Lung (tissue), 12 donors: Measurements from ENCODE around the gene ITPA. TPM values are rescaled to one million over a fixed set of nuclear protein-coding genes. Genes with fewer than 3 reads are reported as not detected.

ENCODE experiments used
- ATAC-seq: fragments of 200-7000 bp; cut with Tn5 transposase; one replicate; pipeline ENCODE4 v1.9.1; 2020; ENCODE audit warnings: moderate number of reproducible peaks; ENCODE audit not compliant: insufficient read depth, low FRiP score
- DNase-seq, 3 donors: peaks; one replicate each; pipeline ENCODE4 v3.0.0-alpha.2; 2013 to 2017
- H3K27ac ChIP-seq, 2 donors: one replicate each; pipeline ENCODE4 v1.5.1; 2013; ENCODE audit warnings: mild to moderate bottlenecking in 2 of 2, moderate library complexity in 2 of 2, control low read depth in 1 of 2, inconsistent platforms in 1 of 2, low read depth in 1 of 2, low read length in 1 of 2
- H3K27me3 ChIP-seq, 3 donors: one replicate each; pipeline ENCODE4 v1.5.1; 2013; ENCODE audit warnings: low read length in 2 of 3; ENCODE audit not compliant: control insufficient read depth in 3 of 3, insufficient read depth in 3 of 3
- H3K36me3 ChIP-seq, 4 donors: one replicate each; pipeline ENCODE4 v1.5.1; 2013; ENCODE audit warnings: low read length in 4 of 4, mild to moderate bottlenecking in 1 of 4, moderate library complexity in 1 of 4; ENCODE audit not compliant: control insufficient read depth in 4 of 4, insufficient read depth in 4 of 4
- H3K4me1 ChIP-seq, 5 donors: one replicate each; pipeline ENCODE4 v1.5.1; 2013; ENCODE audit warnings: low read length in 5 of 5, mild to moderate bottlenecking in 2 of 5, moderate library complexity in 1 of 5; ENCODE audit not compliant: control insufficient read depth in 5 of 5, insufficient read depth in 5 of 5
- H3K4me3 ChIP-seq: one replicate; pipeline ENCODE4 v1.5.1; 2013; ENCODE audit warnings: mild to moderate bottlenecking, control low read depth, moderate library complexity
- H3K9ac ChIP-seq, 2 donors: one replicate each; pipeline ENCODE4 v1.5.1; 2013; ENCODE audit warnings: low read length in 2 of 2, control low read depth in 1 of 2; ENCODE audit not compliant: insufficient read depth in 1 of 2
- H3K9me3 ChIP-seq, 4 donors: one replicate each; pipeline ENCODE4 v1.5.1; 2013; ENCODE audit warnings: low read length in 3 of 4, mild to moderate bottlenecking in 1 of 4, moderate library complexity in 1 of 4; ENCODE audit not compliant: control insufficient read depth in 4 of 4, insufficient read depth in 3 of 4
- WGBS, 2 donors: extraction: QIAGEN DNeasy Blood & Tissue Kit; methylation state at CpG; one replicate each; pipeline ENCODE4 v1.1.7; 2013; 5-methylcytosine and 5-hydroxymethylcytosine counted together
- polyA plus RNA-seq, 2 donors: library from polyadenylated mRNA; stranded (reverse); fragments of 200-250 nt; gene quantifications; one replicate each; pipeline ENCODE4 v1.2.1, GENCODE V29; 2013
- total RNA-seq, 2 donors: library from RNA; depleted of rRNA in 1 of 2; stranded (reverse); fragments of >200 nt in 1 of 2; gene quantifications; one replicate each; pipeline ENCODE4 v1.2.1, GENCODE V29; 2014 to 2021
- TF ChIP-seq, protein P1 (sequence below): IDR thresholded peaks from 2 replicates; pipeline ENCODE4 v1.5.1; 2012; ENCODE audit warnings: mild to moderate bottlenecking; ENCODE audit errors: control extremely low read depth, extremely low read depth
- donor health status: control.
- donor health status: control.
- donor health status: Bipolar disorder and iron deficiency.
- donor health status: healthy.
- donor health status: DM: yes; HTN: yes; CAD: no.

ITPA gene
- total and polyA plus RNA-seq, 4 donors, result 32.7 to 95.8 (median 66.1) TPM

DNA sequence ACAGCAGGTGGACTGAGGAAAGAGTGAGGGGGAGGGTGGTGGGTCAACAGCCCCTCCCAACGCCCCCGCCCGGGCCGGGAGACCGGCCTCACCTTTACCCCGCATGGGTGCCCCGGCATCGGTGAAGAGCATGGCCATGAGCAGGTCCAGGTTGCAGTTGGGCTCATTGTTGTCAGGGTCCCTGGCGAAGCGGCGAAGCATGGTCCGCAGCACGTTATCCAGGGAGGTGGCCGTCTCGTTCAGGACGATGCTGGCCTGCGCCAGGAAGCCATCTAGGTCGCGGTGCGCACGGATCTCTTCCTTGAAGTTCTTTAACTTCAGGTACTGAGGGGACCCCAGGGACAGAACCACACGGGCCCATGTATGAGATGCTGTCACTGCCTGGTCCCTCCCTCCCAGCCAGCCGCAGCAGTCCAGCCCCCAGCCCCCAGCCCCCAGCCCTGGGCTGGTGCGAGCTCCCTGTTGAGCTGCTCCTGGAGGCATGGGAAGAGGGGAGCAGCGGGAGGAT is 24.7 kb downstream of the ITPA start:
- H3K9me3 ChIP-seq, result no peaks in the 10 kb centered on the region
- TF ChIP-seq, protein P1, sequence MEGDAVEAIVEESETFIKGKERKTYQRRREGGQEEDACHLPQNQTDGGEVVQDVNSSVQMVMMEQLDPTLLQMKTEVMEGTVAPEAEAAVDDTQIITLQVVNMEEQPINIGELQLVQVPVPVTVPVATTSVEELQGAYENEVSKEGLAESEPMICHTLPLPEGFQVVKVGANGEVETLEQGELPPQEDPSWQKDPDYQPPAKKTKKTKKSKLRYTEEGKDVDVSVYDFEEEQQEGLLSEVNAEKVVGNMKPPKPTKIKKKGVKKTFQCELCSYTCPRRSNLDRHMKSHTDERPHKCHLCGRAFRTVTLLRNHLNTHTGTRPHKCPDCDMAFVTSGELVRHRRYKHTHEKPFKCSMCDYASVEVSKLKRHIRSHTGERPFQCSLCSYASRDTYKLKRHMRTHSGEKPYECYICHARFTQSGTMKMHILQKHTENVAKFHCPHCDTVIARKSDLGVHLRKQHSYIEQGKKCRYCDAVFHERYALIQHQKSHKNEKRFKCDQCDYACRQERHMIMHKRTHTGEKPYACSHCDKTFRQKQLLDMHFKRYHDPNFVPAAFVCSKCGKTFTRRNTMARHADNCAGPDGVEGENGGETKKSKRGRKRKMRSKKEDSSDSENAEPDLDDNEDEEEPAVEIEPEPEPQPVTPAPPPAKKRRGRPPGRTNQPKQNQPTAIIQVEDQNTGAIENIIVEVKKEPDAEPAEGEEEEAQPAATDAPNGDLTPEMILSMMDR, result no peak
- no peak overlapping the region for H3K4me3 ChIP-seq
- H3K27ac ChIP-seq, result no peak overlapping the region
- no peak overlapping the region for H3K9ac ChIP-seq
- DNase-seq (no peak), ATAC-seq (no peak)
- H3K4me1 ChIP-seq, result peaks cover 0 to 12% (median 0%) of the 10 kb centered on the region in 5 donors
- no peaks in the 10 kb centered on the region for H3K36me3 ChIP-seq
- H3K27me3 ChIP-seq, result peaks cover 0 to 26% (median 19%) of the 10 kb centered on the region in 3 donors
- WGBS, 2 donors, result 92 to 96% methylated on average over 24 to 25 of the region's 25 CpGs

DNA sequence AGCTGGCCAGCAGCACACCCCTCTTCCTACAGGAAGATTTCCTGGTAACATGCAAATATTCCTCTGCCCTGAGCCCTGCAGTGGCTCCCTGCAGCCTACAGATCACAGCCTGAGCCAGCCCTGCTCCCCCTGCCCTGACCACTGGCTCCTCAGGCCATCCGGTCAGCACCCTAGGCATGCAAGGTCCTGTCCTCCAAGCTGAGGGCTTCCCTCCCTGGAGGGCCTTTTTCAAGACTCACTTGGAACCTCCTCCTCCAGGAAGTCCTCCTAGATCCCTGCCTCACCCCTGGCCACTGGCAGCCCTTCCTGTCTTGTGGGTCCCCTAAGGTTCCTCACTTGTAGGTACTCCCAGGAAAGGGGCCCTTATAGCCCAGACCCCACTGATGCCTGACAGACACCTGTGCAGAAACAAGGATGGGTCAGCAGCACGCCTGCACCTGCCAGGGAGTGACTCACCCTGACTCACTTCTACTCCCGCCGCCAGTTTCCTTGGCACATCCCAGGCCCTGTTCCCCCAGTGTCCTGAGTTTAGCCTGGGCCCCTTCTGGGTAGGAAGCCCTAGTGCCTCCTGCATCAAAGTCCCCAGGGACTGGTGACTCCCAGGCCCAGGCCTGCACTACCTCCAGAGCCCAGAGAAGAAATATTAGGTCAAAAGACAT is 26.5 kb downstream of the ITPA start:
- Histone ChIP-seq H3K27me3 (peaks cover 0 to 41% (median 33%) of the 10 kb centered on the region in 3 donors), H3K4me3 (no peak overlapping the region), H3K9ac (no peak overlapping the region), H3K9me3 (peaks cover 0 to 2% (median 0%) of the 10 kb centered on the region in 4 donors), H3K36me3 (no peaks in the 10 kb centered on the region), H3K4me1 (peaks cover 0 to 22% (median 0%) of the 10 kb centered on the region in 5 donors), H3K27ac (no peak overlapping the region)
- TF ChIP-seq, protein P1, result no peak
- no peak for ATAC-seq
- WGBS, 2 donors, result 88 to 94% methylated on average over 4 of the region's 4 CpGs
- no peak for DNase-seq

DNA sequence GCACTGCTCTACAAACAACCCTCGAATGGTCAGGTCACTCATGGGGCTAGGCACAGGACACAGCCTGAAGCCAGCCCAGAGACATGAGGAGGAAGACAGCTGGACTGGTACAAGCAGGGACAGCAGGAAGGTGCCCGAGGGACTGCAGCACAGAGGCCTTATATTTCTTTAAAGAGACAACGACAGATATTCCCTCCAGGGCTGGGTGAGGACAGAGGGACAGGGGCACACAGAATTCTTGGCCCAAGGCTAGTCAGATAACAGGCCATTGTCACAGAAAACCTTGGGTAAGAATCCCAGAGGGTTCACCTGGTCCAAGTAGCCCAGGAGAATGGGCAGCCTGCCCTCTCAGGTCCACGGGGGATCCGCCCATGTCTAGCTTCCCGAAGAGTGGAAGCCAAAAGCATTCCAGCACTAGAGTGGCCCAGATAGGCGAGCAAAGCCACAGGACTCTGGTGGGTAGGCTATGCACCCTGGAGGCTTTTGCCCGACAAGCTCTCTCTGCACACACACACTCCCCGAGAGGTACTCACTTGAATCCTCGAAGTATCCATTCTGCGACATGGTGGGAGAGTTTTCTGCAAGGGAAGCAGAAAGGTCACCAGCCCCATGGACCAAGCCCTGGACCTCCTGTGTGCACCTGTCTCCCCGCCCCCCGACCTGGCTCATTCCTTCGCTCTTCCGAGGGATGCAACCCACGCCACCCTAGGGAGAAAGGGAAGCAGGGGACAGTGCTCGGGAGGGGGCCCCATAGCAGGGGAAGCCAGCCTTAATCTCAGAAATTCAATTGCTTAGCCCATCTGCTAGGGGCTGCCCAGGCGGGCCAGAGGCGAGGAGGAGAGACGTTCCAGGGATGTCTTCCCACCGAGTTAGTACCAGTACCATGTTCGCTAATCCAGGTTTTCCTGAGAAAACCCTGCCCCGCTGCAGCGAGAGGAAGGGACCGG is 28.0 kb downstream of the ITPA start:
- no peak overlapping the region for H3K9ac ChIP-seq
- TF ChIP-seq, protein P1, result no peak
- peaks cover 0 to 55% (median 44%) of the 10 kb centered on the region in 3 donors for H3K27me3 ChIP-seq
- no peak for DNase-seq
- peaks cover 0 to 2% (median 0%) of the 10 kb centered on the region in 4 donors for H3K9me3 ChIP-seq
- ATAC-seq, result no peak
- H3K36me3 ChIP-seq, result no peaks in the 10 kb centered on the region
- H3K27ac ChIP-seq, result no peak overlapping the region
- no peak overlapping the region for H3K4me3 ChIP-seq
- H3K4me1 ChIP-seq, result peaks cover 0 to 22% (median 0%) of the 10 kb centered on the region in 5 donors
- 58 to 70% methylated on average over 24 to 25 of the region's 25 CpGs for WGBS, 2 donors
